ENCODE data around the gene ZDHHC17. TPM values are rescaled to one million over a fixed set of nuclear protein-coding genes. Genes with fewer than 3 reads are reported as not detected.

The ZDHHC17 gene
- total RNA-seq, 1 experiment from 2014 or later, result 25.3 TPM

- TF ChIP-seq CTCF (IDR thresholded peaks at IDR 0.05 in 2 of 3, conservative IDR thresholded peaks at IDR 0.05 in 1 of 3; ENCODE audit: borderline replicate concordance in 1 of 3, insufficient read depth in 1 of 3, low read depth in 2 of 3, low read length in 2 of 3) (no peak), POLR2AphosphoS5 (IDR thresholded peaks at IDR 0.05; ENCODE audit: low read depth, low read length) (no peak), REST (IDR thresholded peaks at IDR 0.05; ENCODE audit: low read depth) (no peak), EZH2 (IDR thresholded peaks at IDR 0.05) (no peak), ZNF274 (IDR thresholded peaks at IDR 0.05; ENCODE audit: low read depth, low read length) (no peak), ELF1 (IDR thresholded peaks at IDR 0.05; ENCODE audit: borderline replicate concordance, low read depth) (no peak), TCF7L2 (IDR thresholded peaks at IDR 0.05; ENCODE audit: borderline replicate concordance, extremely low read depth, insufficient read depth, insufficient read length) (no peak), RAD21 (IDR thresholded peaks at IDR 0.05; ENCODE audit: low read depth) (no peak), SRF (IDR thresholded peaks at IDR 0.05; ENCODE audit: low read depth) (no peak), JUND (IDR thresholded peaks at IDR 0.05) (no peak), SIN3A (IDR thresholded peaks at IDR 0.05; ENCODE audit: low read depth) (no peak), ZBTB33 (IDR thresholded peaks at IDR 0.05; ENCODE audit: extremely low read depth, insufficient replicate concordance, low read length) (no peak), EZH2phosphoT487 (IDR thresholded peaks at IDR 0.05; ENCODE audit: borderline replicate concordance) (no peak), POLR2A (IDR thresholded peaks at IDR 0.05; ENCODE audit: borderline replicate concordance, extremely low read depth, insufficient read depth, insufficient read length) (no peak), CEBPB (IDR thresholded peaks at IDR 0.05; ENCODE audit: low read depth) (no peak), FOSL1 (IDR thresholded peaks at IDR 0.05; ENCODE audit: low read depth) (no peak), ATF3 (IDR thresholded peaks at IDR 0.05) (no peak)
- DNase-seq (ENCODE audit: low read depth, low spot score) (no peak), ATAC-seq (no peak)
- no peak overlapping the region for H3K27ac ChIP-seq (ENCODE audit: low read depth, low read length)
- BruUV-seq (replicated peaks), result no TSS peak
- ChIA-PET POLR2A (no interaction called here), RAD21 (ENCODE audit: low non-redundant PET in 1 of 2, low total read pairs in 2 of 2, uncharacterized antibody in 2 of 2, unreplicated experiment in 2 of 2) (no interaction called here), CTCF (no interaction called here)
- H3K9ac ChIP-seq (ENCODE audit: low read length), result no peak overlapping the region
- H3K36me3 ChIP-seq (ENCODE audit: control insufficient read depth in 1 of 2, insufficient read depth in 2 of 2, low read length in 2 of 2), result no peaks in the 10 kb centered on the region
- no peaks in the 10 kb centered on the region for H3K9me3 ChIP-seq (ENCODE audit: control insufficient read depth in 1 of 2, insufficient read depth in 1 of 2, low read depth in 1 of 2, low read length in 2 of 2)
- no peaks in the 10 kb centered on the region for H3K27me3 ChIP-seq (ENCODE audit: insufficient read depth, low read length)
- H3K4me3 ChIP-seq (replicated peaks in 1 of 2; ENCODE audit: low read depth in 1 of 2, low read length in 2 of 2), result no peak overlapping the region
- H4K20me1 ChIP-seq (ENCODE audit: insufficient read depth), result no peaks in the 10 kb centered on the region
- H3K79me2 ChIP-seq (ENCODE audit: insufficient read depth, low read length), result no peaks in the 10 kb centered on the region
- no peak overlapping the region for H2AFZ ChIP-seq (ENCODE audit: low read depth, low read length, poor library complexity, severe bottlenecking)
- no peaks in the 10 kb centered on the region for H3K4me1 ChIP-seq (ENCODE audit: control insufficient read depth in 1 of 2, insufficient read depth in 2 of 2, low read length in 2 of 2)
- H3K9me2 ChIP-seq (ENCODE audit: insufficient read depth), result no peaks in the 10 kb centered on the region
- intact Hi-C loops (cut with micrococcal nuclease), result no loop called here
- no peak overlapping the region for H3K4me2 ChIP-seq (ENCODE audit: low read length)
Observed at GRCh38 chr12:76745343-76745742, 18.6 kb upstream of the ZDHHC17 start.

All from HCT116 (cell line).